ENCODE measurements around the gene ACHE. TPM values are rescaled to one million over a fixed set of nuclear protein-coding genes. Genes with fewer than 3 reads are reported as not detected.
A peak's percentile ranks its signal among the peaks of the same experiment; 100 is the strongest.
"Not testable (repeated sequence)": the region's sequence is repeated elsewhere in the genome, so short reads cannot be mapped to it uniquely, and the experiment has no call there.

The ACHE gene
- total RNA-seq, 1 donor from 2014 or later: not detected

GRCh38 chr7:100855515-100855914 lies 40.2 kb downstream of the ACHE start:
- Histone ChIP-seq H3K27me3 (ENCODE audit: control insufficient read depth, insufficient read depth, low read length) (no peaks in the 10 kb centered on the region), H3K4me3 (ENCODE audit: low read depth, low read length) (no peak overlapping the region), H3K36me3 (ENCODE audit: control insufficient read depth, insufficient read depth, low read length) (peaks cover 11% of the 10 kb centered on the region)
- FAIRE-seq: no peak
- DNase-seq (ENCODE audit: low read depth): no peak
- TF ChIP-seq CTCF (IDR thresholded peaks at IDR 0.05; ENCODE audit: insufficient read depth, low read length, severe bottlenecking): no peak

GRCh38 chr7:100854899-100855298 lies 40.8 kb downstream of the ACHE start:
- H3K36me3 ChIP-seq (ENCODE audit: control insufficient read depth, insufficient read depth, low read length); H3K4me3 ChIP-seq (ENCODE audit: low read depth, low read length); DNase-seq (ENCODE audit: low read depth); FAIRE-seq; H3K27me3 ChIP-seq (ENCODE audit: control insufficient read depth, insufficient read depth, low read length): not testable (repeated sequence)

GRCh38 chr7:100854146-100854895 lies 41.4 kb downstream of the ACHE start:
- Histone ChIP-seq H3K4me3 (ENCODE audit: low read depth, low read length) (no peak overlapping the region), H3K27me3 (ENCODE audit: control insufficient read depth, insufficient read depth, low read length) (no peaks in the 10 kb centered on the region), H3K36me3 (ENCODE audit: control insufficient read depth, insufficient read depth, low read length) (peaks cover 7% of the 10 kb centered on the region)
- TF ChIP-seq CTCF (IDR thresholded peaks at IDR 0.05; ENCODE audit: insufficient read depth, low read length, severe bottlenecking): no peak
- FAIRE-seq (no peak), DNase-seq (ENCODE audit: low read depth) (no peak)

GRCh38 chr7:100852048-100852872 lies 43.4 kb downstream of the ACHE start, which contains the start of gene SLC12A9:
TSS of gene SLC12A9 (plus strand) at chr7:100852713. CDS start at chr7:100854198, 1,485 bp downstream.
- FAIRE-seq (no peak), DNase-seq (ENCODE audit: low read depth) (peak; percentile 75)
- Histone ChIP-seq H3K4me3 (ENCODE audit: low read depth, low read length) (peak within 1 kb of the TSS; percentile 73), H3K36me3 (ENCODE audit: control insufficient read depth, insufficient read depth, low read length) (peaks cover 5% of the 10 kb centered on the region), H3K27me3 (ENCODE audit: control insufficient read depth, insufficient read depth, low read length) (no peaks in the 10 kb centered on the region)
- peak; percentile 96 for TF ChIP-seq CTCF (IDR thresholded peaks at IDR 0.05; ENCODE audit: insufficient read depth, low read length, severe bottlenecking)

GRCh38 chr7:100847360-100847759 lies 48.3 kb downstream of the ACHE start:
- no peak for TF ChIP-seq CTCF (IDR thresholded peaks at IDR 0.05; ENCODE audit: insufficient read depth, low read length, severe bottlenecking)
- H3K4me3 ChIP-seq (ENCODE audit: low read depth, low read length): no peak overlapping the region
- no peaks in the 10 kb centered on the region for H3K36me3 ChIP-seq (ENCODE audit: control insufficient read depth, insufficient read depth, low read length)
- no peaks in the 10 kb centered on the region for H3K27me3 ChIP-seq (ENCODE audit: control insufficient read depth, insufficient read depth, low read length)
- peak; percentile 58 for FAIRE-seq
- peak; percentile 60 for DNase-seq (ENCODE audit: low read depth)

- TF ChIP-seq CTCF (IDR thresholded peaks at IDR 0.05; ENCODE audit: insufficient read depth, low read length, severe bottlenecking): no peak
- DNase-seq (ENCODE audit: low read depth): no peak
- no peak for FAIRE-seq
- Histone ChIP-seq H3K4me3 (ENCODE audit: low read depth, low read length) (no peak overlapping the region), H3K36me3 (ENCODE audit: control insufficient read depth, insufficient read depth, low read length) (no peaks in the 10 kb centered on the region), H3K27me3 (ENCODE audit: control insufficient read depth, insufficient read depth, low read length) (no peaks in the 10 kb centered on the region)
Measured at GRCh38 chr7:100840470-100841100, 55.1 kb downstream of the ACHE start.

All from bronchial epithelial cell (primary cell).